SU-DHL-6 (cell line): Measurements from ENCODE around the gene IL36RN.

ENCODE experiments used
- H2AFZ ChIP-seq: fragments of 200-600 bp; sonication (generic); 2 replicates; pipeline ENCODE4 v1.6.1; 2014; ENCODE audit warnings: low read depth, mild to moderate bottlenecking, moderate library complexity, mixed read lengths, antibody characterized with exemption, low read length; ENCODE audit not compliant: severe bottlenecking
- H3F3A ChIP-seq: fragments of 200-600 bp; shearing (Covaris generic); 2 replicates; pipeline ENCODE4 v1.6.0; 2016; ENCODE audit warnings: antibody characterized with exemption, mild to moderate bottlenecking; ENCODE audit not compliant: insufficient read depth
- H3K27ac ChIP-seq: fragments of 200-600 bp; sonication (generic); 2 replicates; pipeline ENCODE4 v1.5.1; 2016; ENCODE audit warnings: low read depth, mild to moderate bottlenecking, low read length, moderate library complexity, mixed read lengths
- H3K27me3 ChIP-seq: fragments of 200-600 bp; sonication (generic), shearing (Covaris generic); 2 replicates; pipeline ENCODE4 v1.6.0; 2014; ENCODE audit warnings: mild to moderate bottlenecking, low read length
- H3K36me3 ChIP-seq: fragments of 200-600 bp; sonication (generic); 2 replicates; pipeline ENCODE4 v1.6.1; 2014; ENCODE audit warnings: mild to moderate bottlenecking, low read length, mixed read lengths
- H3K4me2 ChIP-seq: fragments of 300-600, 200-600 bp; shearing (Covaris generic), sonication (generic); 2 replicates; pipeline ENCODE4 v1.6.0; 2014; ENCODE audit warnings: low read length, low read depth, mild to moderate bottlenecking; ENCODE audit not compliant: poor library complexity, severe bottlenecking
- H3K4me3 ChIP-seq: fragments of 200-600 bp; sonication (generic); 2 replicates; pipeline ENCODE4 v1.5.1; 2014; ENCODE audit warnings: antibody characterized with exemption, low read length, mild to moderate bottlenecking, mixed read lengths; ENCODE audit not compliant: insufficient read depth, poor library complexity, severe bottlenecking
- H3K79me2 ChIP-seq: fragments of 200-600 bp; sonication (generic); 2 replicates; pipeline ENCODE4 v1.6.1; 2014; ENCODE audit warnings: mild to moderate bottlenecking, low read length, moderate library complexity; ENCODE audit not compliant: insufficient read depth
- H3K9ac ChIP-seq: fragments of 200-600 bp; sonication (generic); 2 replicates; pipeline ENCODE4 v1.7.0; 2014; ENCODE audit warnings: mild to moderate bottlenecking, low read length
- H3K9me2 ChIP-seq: fragments of 200-600 bp; sonication (generic); replicated peaks from 2 replicates; pipeline ENCODE4 v1.6.1; 2014; ENCODE audit warnings: low read length; ENCODE audit not compliant: insufficient read depth
- H3K9me3 ChIP-seq: fragments of 200-600 bp; sonication (generic); 2 replicates; pipeline ENCODE4 v1.6.1; 2014; ENCODE audit warnings: low read length, mixed read lengths; ENCODE audit not compliant: insufficient read depth
- H4K20me1 ChIP-seq: fragments of 200-600 bp; sonication (generic); 2 replicates; pipeline ENCODE4 v1.6.1; 2014; ENCODE audit warnings: low read depth, mild to moderate bottlenecking, antibody characterized with exemption, low read length, moderate library complexity, mixed read lengths
- CTCF ChIP-seq: fragments of 200-600 bp; sonication (generic); IDR thresholded peaks from one replicate; pipeline ENCODE4 v1.5.1; 2017; ENCODE audit warnings: antibody characterized with exemption, mild to moderate bottlenecking, low read length, moderate library complexity; ENCODE audit not compliant: insufficient read depth, poor library complexity, severe bottlenecking
- EZH2phosphoT487 ChIP-seq: fragments of 200-600 bp; sonication (generic), shearing (Covaris generic); conservative IDR thresholded peaks from 2 replicates; pipeline ENCODE4 v1.6.1; 2018; ENCODE audit warnings: mild to moderate bottlenecking, antibody characterized with exemption, low read length, moderate library complexity, mixed read lengths

The IL36RN gene

GRCh38 chr2:113111823-113112287 is 52.9 kb downstream of the IL36RN start:
- no peaks in the 10 kb centered on the region for H3K79me2 ChIP-seq
- no peaks in the 10 kb centered on the region for H3K36me3 ChIP-seq
- H4K20me1 ChIP-seq, result no peaks in the 10 kb centered on the region
- no peaks in the 10 kb centered on the region for H3K27me3 ChIP-seq
- H3K4me2 ChIP-seq, result no peak overlapping the region
- TF ChIP-seq EZH2phosphoT487 (no peak), CTCF (no peak)
- no peak overlapping the region for H3K27ac ChIP-seq
- no peak overlapping the region for H2AFZ ChIP-seq
- no peaks in the 10 kb centered on the region for H3K9me2 ChIP-seq
- no peak overlapping the region for H3K9ac ChIP-seq
- no peaks in the 10 kb centered on the region for H3K9me3 ChIP-seq
- no peak overlapping the region for H3K4me3 ChIP-seq
- H3F3A ChIP-seq, result no peaks in the 10 kb centered on the region

- Histone ChIP-seq H3K4me2 (no peak overlapping the region), H3K4me3 (no peak overlapping the region), H4K20me1 (no peaks in the 10 kb centered on the region), H3K79me2 (no peaks in the 10 kb centered on the region), H3K9me3 (no peaks in the 10 kb centered on the region), H2AFZ (no peak overlapping the region), H3K27ac (no peak overlapping the region), H3K36me3 (no peaks in the 10 kb centered on the region), H3K9me2 (no peaks in the 10 kb centered on the region), H3K27me3 (no peaks in the 10 kb centered on the region), H3F3A (no peaks in the 10 kb centered on the region), H3K9ac (no peak overlapping the region)
- no peak for TF ChIP-seq EZH2phosphoT487
- no peak for TF ChIP-seq CTCF
These were observed 53.4 kb downstream of the IL36RN start for GRCh38 chr2:113112441-113112840.

GRCh38 chr2:113112871-113113270 is 53.9 kb downstream of the IL36RN start:
- no peak for TF ChIP-seq EZH2phosphoT487
- TF ChIP-seq CTCF, result no peak
- Histone ChIP-seq H3K4me2 (no peak overlapping the region), H3K9me3 (no peaks in the 10 kb centered on the region), H3K9ac (no peak overlapping the region), H3K27ac (no peak overlapping the region), H3K79me2 (no peaks in the 10 kb centered on the region), H3K4me3 (no peak overlapping the region), H3K27me3 (no peaks in the 10 kb centered on the region), H3K36me3 (no peaks in the 10 kb centered on the region), H2AFZ (no peak overlapping the region), H4K20me1 (no peaks in the 10 kb centered on the region), H3K9me2 (no peaks in the 10 kb centered on the region), H3F3A (no peaks in the 10 kb centered on the region)

- Histone ChIP-seq H3K36me3 (no peaks in the 10 kb centered on the region), H4K20me1 (no peaks in the 10 kb centered on the region), H3K4me3 (no peak overlapping the region), H2AFZ (no peak overlapping the region), H3K4me2 (no peak overlapping the region), H3K27me3 (no peaks in the 10 kb centered on the region), H3K9me2 (no peaks in the 10 kb centered on the region), H3K79me2 (no peaks in the 10 kb centered on the region), H3F3A (no peaks in the 10 kb centered on the region), H3K9me3 (no peaks in the 10 kb centered on the region), H3K9ac (no peak overlapping the region), H3K27ac (no peak overlapping the region)
- TF ChIP-seq CTCF (no peak), EZH2phosphoT487 (no peak)
These were observed 54.8 kb downstream of the IL36RN start for GRCh38 chr2:113113807-113114206.
